Neural progenitor cell (in vitro differentiated cells): ENCODE results near the gene PZP.

Experiments used
- EZH2 ChIP-seq: fragments of 200-600 bp; sonication (generic); IDR thresholded peaks from 2 replicates; pipeline ENCODE4 v1.6.1; 2017; ENCODE audit warnings: antibody characterized with exemption, mild to moderate bottlenecking, moderate library complexity
- TF ChIP-seq, protein P1 (sequence below): fragments of 200-600 bp; sonication (generic); IDR thresholded peaks from 2 replicates; pipeline ENCODE4 v1.5.1; 2017; ENCODE audit warnings: antibody characterized with exemption, mild to moderate bottlenecking

DNA sequence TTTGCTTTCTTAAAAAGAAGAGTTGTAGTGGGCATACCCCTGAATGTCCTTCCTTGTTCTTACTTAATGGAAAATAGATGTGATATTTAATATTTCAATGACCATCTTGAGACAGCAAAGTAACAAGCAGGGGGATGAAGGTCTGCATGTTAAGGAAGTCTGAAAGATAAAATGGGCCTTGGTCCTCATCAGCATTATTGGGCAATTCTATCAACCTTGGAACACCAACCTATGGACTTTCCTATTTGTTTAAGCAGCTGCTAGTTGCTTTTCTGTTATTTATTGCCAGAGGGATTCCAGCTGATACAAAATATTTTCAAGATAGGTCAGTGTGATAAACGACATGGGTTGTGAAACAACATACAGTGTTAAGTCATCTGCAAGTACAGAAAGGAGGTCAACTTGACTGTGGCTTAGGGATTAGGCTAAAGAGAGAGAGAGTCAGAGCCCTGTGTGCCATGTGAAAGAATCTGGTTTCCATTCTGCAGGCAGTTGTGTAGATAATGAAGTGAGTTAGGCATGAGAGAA, 76.1 kb downstream of the PZP start:
- TF ChIP-seq, protein P1, sequence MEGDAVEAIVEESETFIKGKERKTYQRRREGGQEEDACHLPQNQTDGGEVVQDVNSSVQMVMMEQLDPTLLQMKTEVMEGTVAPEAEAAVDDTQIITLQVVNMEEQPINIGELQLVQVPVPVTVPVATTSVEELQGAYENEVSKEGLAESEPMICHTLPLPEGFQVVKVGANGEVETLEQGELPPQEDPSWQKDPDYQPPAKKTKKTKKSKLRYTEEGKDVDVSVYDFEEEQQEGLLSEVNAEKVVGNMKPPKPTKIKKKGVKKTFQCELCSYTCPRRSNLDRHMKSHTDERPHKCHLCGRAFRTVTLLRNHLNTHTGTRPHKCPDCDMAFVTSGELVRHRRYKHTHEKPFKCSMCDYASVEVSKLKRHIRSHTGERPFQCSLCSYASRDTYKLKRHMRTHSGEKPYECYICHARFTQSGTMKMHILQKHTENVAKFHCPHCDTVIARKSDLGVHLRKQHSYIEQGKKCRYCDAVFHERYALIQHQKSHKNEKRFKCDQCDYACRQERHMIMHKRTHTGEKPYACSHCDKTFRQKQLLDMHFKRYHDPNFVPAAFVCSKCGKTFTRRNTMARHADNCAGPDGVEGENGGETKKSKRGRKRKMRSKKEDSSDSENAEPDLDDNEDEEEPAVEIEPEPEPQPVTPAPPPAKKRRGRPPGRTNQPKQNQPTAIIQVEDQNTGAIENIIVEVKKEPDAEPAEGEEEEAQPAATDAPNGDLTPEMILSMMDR, result no peak
- TF ChIP-seq EZH2, result no peak
